HG02798 (cell line): ENCODE data around the gene TPPP.
A peak's percentile ranks its signal among the peaks of the same experiment; 100 is the strongest.
"Not testable (repeated sequence)": the region's sequence is repeated elsewhere in the genome, so short reads cannot be mapped to it uniquely, and the experiment has no call there.

Experiments used
- ATAC-seq: cut with Tn5 transposase; IDR thresholded peaks from one replicate; pipeline ENCODE4 v1.9.1; 2021; ENCODE audit warnings: mild to moderate bottlenecking; ENCODE audit not compliant: unreplicated experiment, poor library complexity

Gene TPPP

DNA sequence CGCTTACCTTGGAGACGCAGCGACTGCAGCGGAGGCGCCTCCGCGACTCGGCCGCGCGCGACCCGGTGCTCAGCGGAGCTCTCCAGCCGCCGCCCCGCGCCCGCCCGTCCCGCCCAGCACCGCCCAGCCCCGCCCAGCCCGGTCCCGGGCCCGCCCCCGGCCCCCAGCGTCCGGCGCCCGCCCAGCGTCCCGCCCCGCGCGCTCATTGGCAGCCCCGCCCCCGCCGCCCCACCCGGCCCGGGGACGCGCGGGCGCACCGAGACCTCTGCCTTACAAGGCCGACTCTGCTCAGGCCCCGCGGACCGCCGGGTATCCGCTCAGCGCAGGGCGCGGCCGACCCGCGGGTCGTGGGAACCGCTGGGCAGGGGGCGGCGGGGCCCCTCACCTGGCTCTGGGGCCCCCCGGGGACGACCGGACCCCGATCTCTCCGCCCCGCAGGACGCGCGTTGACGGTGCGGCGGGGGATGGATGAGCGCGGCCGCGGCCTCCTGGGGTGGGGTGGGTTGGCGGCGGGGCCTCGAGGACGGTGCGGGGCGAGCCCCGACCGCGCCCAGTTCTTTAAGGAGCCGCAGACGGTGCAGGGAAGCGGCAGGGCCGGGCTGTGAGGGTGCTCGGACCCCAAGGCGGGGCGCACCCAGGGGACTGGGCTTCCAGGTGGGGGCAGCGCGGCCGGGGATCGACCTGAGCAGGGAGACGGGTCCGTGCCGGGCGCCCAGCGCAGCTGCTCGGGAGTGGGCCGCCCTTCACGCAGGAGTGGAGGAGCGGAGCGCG lies at the start of gene TPPP:
TSS of gene TPPP (minus strand) at position 82 of the 771 bp plus-strand sequence. CDS start 15,292 bp downstream, outside the sequence.
- peak; percentile 84 for ATAC-seq

DNA sequence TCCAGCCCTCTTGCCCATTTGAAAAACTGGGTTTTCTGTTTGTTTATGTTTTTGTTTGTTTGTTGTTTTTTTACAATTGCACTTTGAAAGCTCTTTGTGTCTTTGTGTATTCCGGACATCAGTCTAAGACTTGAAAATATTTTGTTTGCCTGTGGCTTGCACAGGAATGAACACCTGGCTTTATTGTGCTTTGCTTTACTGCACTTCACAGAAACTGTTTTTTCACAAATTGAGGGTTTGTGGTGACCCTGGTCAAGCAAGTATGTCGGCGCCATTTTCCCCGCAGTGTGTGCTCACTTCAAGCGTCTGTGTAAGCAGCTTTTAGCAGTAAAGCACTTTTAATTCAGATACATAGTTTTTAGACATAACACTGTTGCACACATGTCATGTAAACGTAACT lies 49.1 kb upstream of the TPPP start:
- ATAC-seq: not testable (repeated sequence)

DNA sequence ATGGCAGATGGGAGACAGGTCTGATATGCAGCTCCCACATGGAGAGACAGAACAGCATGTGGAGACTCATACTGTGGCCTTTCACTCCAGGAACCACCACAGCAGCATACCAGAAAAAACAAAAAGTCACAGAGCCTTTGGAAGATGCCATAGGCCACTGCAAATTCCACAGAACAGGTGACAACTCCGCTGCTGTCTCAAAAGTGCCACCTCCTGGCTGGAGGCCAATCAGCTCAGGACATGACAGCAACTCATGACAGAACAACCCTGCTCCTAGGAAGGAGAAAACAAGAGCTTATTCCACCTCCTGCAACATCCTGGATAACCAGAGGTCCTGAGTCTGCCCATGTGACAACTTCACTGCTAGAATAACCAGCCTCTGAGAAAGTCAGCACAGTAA lies 41.0 kb upstream of the TPPP start:
- ATAC-seq: not testable (repeated sequence)

DNA sequence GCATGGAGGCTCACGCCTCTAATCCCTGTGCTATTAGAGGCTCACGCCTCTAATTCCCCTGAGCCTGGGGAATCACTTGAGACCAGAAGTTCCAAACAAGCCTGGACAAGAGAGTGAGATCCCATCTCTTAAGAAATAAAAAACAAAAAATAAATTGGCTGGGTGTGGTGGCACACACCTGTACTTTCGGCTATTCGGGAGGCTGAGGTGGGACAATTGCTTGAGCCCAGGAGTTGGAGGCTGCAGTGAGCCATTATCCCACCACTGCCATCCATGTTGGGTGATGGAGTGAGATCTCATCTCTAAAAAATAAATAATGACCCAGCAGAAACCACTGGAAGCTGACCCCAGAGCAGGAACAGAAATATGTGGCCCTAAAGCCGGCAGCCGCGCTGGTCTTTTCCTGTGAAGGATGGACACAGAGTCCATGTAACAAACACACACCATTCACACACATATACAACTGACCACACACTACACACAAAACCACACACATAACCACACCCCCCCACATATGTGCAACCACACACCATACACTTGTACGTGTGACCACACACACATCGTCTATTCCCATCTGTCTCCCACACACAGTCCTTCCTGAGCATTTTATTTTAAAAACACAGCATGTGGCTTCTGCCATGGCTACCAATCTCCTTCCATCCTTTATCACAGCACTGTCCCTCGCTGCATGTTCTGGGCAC lies 39.8 kb upstream of the TPPP start:
- not testable (repeated sequence) for ATAC-seq

GRCh38 chr5:729225-729624 lies 36.1 kb upstream of the TPPP start:
- ATAC-seq: not testable (repeated sequence)

DNA sequence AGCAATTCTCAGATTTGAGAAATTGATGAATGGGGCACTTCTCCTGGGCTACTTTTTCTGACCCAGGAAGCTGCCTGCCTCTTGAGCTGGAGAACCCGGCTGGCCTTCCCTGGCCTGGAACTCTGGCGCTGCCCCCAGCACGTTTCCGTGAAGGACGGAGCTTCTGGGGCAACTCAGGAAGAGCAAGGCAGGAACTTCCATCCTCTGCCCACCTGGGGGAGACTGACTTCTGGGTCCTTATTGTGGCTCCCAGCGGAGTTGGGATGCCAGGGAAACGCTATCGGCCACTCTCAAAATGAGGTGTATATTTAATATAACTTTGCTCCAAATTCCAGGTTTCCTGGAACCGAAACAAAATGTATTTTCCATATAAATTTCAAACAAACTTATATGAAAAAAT lies 33.9 kb upstream of the TPPP start:
- ATAC-seq: not testable (repeated sequence)

GRCh38 chr5:723865-724264 lies 30.7 kb upstream of the TPPP start:
- ATAC-seq: not testable (repeated sequence)

DNA sequence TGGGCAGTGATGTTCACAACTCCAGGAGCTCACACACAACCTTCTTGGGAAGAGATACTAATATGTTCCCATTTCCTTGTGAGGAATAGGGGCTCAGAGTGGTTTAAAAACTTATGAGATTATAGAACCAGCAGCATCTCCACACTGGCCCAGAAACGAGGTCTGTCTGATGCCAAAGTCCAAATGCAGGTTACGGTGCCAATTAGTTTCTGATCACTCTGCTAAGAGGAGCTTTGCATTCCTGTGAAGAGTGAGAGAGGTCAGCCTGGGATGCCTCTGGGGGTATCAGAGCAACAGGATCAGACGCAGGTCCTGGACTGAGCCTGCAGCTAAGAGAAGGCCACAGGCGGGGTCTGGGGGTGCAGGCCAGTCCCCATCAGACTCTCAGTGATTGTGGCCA lies 30.2 kb upstream of the TPPP start:
- not testable (repeated sequence) for ATAC-seq

DNA sequence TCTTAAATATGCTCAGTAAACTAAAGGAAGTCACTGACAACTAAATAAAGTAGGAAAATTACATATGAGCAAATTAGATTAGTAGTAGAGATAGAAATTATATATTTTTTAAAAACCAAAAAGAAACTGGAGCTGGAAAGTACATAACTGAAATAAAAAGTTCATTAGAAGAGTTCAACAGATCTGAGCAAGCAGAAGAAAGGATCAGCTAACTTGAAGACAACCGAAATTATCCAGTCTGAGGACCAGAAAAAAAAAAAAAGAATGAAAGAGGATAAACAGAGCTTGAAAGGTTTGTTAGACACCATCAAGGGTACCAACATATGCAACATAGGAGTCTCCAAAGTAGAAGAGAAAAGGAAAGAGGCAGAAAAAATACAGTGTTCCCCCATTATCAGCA lies 26.2 kb upstream of the TPPP start:
- ATAC-seq: not testable (repeated sequence)

DNA sequence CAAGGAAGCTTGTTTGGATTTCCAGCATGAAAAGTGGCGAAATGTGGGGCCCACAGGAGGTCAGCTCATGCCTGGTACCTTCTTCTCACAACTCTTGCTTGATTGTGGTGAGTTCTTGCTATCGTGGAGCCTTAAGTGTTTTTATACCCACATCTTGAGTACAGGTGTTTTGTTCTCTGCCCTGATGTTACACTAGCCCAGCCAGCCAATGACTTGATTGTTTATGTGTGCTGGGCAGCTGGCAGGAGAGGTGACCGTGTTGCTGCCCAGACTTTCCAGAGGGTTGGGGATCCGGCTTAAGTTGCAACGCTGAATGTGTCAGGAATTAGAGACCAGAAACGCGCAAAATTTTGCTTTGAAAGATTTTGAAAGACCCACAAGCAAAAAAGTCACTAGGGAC lies 24.0 kb upstream of the TPPP start:
- ATAC-seq: no peak

- not testable (repeated sequence) for ATAC-seq
These were observed 23.6 kb upstream of the TPPP start for GRCh38 chr5:716740-717139.

DNA sequence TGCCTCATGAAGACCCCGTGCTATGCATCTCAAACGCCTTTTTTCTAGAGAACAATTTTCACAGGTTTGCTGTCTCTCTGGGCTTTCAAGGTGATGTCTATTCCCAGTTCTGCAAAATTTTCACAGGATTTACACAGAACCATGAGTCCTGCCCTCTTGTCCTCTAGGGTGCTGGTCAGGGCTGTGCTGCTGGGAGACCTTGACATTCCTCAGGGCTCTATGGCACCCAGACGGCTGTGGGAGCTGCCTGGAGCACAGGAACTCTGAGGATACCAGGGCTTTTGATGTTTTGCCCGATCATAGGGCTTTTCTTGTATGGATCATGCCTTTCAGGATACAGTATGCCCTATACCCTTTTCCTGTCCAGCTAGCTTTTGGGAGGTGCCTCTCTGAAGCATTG lies 22.5 kb upstream of the TPPP start:
- ATAC-seq: not testable (repeated sequence)

GRCh38 chr5:714215-715118 lies 21.3 kb upstream of the TPPP start:
- not testable (repeated sequence) for ATAC-seq

- not testable (repeated sequence) for ATAC-seq
These were observed 20.5 kb upstream of the TPPP start for GRCh38 chr5:713686-714085.

- ATAC-seq: not testable (repeated sequence)
These were observed 15.8 kb upstream of the TPPP start for GRCh38 chr5:708848-709517.

DNA sequence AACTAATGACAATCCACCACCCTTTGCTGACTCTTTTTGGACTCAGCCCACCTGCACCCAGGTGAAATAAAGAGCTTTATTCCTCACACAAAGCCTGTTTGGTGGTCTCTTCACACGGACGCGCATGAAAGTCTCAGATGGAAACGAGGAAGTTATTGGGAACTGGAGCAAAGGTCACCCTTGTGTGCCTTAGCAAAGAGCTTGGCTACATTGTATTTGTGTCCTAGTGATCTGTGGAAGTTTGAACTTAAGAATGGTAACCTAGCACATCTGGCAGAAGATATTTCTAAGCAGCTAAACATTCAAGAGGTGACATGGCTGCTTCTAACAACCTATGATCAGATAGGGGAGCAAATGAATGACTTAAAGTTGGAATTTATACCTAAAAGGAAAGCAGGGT lies 15.2 kb upstream of the TPPP start:
- ATAC-seq: not testable (repeated sequence)

- ATAC-seq: not testable (repeated sequence)
These were observed 13.0 kb upstream of the TPPP start for GRCh38 chr5:706127-706526.

DNA sequence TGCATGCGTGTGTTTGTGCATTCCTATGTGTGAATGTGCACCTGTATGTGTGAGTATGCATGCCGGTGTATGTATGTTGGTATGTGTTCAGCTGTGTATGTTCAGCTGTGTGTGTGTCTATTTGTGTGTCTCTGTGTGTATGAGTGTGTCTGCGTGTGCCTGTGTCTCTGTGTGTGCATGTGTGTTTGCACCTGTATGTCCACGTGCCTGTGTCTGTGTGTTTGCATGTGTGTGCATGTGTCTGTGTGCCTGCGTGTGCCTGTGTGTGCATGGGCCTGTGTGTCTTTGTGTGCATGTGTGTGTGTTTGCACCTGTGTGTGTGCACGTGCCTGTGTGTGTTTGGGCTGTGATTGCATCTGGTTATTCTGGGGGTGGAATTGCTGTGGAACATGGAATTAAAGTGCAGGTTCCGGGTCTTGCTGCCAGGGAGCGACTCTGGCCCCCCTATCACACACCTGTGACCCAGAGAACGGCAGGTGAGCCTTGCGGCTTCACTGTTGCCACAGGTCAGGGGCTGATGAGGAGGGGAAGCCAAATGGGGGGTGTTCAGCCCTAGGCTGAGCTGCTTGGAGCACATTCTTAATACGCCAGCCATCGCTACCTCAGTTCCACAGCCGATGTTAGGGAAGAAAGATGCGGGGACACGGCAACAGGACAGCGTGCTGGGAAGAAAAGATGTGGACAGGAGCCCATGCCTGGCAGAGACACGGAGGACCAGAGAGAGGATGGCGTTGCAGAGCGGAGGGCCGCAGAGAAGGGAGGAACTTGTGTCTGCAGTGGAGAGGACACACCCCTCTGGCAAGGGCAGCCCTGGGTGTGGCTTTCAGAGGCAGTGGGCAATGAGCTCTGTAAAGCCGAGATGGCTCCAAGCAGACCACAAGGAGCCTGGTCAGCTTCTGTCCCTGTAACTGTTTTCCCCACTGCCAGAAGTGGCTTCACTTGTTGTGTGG lies 3.9 kb upstream of the TPPP start:
- not testable (repeated sequence) for ATAC-seq

- not testable (repeated sequence) for ATAC-seq
These were observed 3.0 kb upstream of the TPPP start for GRCh38 chr5:696191-696590.
